Measurements from ENCODE around the gene MCTP2.

DNA sequence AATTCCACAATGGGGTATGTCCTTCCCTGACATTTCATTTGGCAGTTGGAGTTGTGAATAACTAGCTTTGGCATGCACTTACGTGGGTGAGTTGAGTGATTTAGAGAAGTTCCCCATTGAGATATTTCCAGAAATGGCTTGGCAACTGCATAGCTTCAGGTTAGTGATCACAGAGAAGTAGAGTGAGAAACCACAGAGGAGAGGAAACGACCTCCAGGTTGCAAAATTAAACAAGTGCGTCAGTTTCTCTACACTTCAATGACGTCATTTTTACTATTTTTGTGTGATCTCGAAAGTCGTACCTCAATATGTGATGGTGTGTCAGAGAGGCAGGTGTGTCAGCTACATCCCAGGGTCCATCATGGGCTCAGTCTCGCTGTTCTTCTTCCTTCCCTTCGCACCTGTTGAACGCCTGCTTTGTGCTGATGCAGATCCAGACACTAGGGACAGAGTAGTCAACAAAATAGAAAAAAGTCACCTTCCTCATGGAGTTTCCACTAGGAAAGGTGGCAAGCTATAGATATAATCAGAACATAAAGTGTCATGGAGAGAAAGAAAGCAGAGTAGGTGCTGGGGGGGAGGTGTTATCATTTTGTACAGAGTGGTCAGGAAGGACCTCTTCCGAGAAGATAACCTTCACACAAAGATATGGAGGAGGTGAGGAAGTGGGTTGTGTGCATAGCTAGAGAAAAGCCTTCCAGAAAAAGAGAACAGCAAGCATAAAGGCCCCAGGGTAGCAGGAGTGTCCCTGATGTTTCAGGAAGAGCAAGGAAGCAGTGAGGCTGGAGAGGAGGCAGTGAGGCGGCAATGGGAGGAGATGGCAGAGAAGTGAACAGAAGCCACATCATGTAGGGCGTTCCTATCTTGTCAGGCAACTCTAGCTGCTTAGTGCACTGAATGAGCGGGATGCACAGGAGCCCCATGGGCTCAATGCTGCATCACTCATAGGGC is 75.6 kb downstream of the MCTP2 start:
- TF ChIP-seq POLR2AphosphoS5 (IDR thresholded peaks at IDR 0.05; ENCODE audit: low read depth, low read length) (no peak), TAF1 (IDR thresholded peaks at IDR 0.05; ENCODE audit: borderline replicate concordance, low read depth, low read length) (no peak)

Data from GM12892 (cell line).